Glomerular endothelial cell (primary cell): ENCODE measurements around the gene S100A10. TPM values are rescaled to one million over a fixed set of nuclear protein-coding genes. Genes with fewer than 3 reads are reported as not detected.

ENCODE experiments used
- DNase-seq: peaks from one replicate; pipeline ENCODE4 v3.0.0-alpha.2; 2011; ENCODE audit warnings: low read depth, low spot score; ENCODE audit errors: extremely low read depth
- total RNA-seq: library from RNA; depleted of rRNA; stranded (reverse); fragments of >200 nt; gene quantifications from 2 replicates; pipeline ENCODE4 v1.2.3, GENCODE V29; 2015

The S100A10 gene
- total RNA-seq, 1 donor from 2014 or later, result 376 TPM

- DNase-seq, result no peak
Observed at GRCh38 chr1:151939779-151940178, 53.9 kb downstream of the S100A10 start.

GRCh38 chr1:151939141-151939540 is 54.5 kb downstream of the S100A10 start:
- DNase-seq, result no peak

- no peak for DNase-seq
Observed at GRCh38 chr1:151936653-151937052, 57.0 kb downstream of the S100A10 start.

GRCh38 chr1:151935894-151936602 is 57.6 kb downstream of the S100A10 start:
- DNase-seq, result no peak

GRCh38 chr1:151935154-151935553 is 58.5 kb downstream of the S100A10 start:
- DNase-seq, result no peak

- no peak for DNase-seq
Observed at GRCh38 chr1:151934048-151934493, 59.6 kb downstream of the S100A10 start.

Other genes starting within 250 kb of the S100A10 start
- 53.4 and 66.0 TPM in 2 replicates for gene MRPL9, start 230.4 kb downstream of the S100A10 start, total RNA-seq
- 6.0 and 7.0 TPM in 2 replicates for gene TDRKH, start 203.4 kb downstream of the S100A10 start, total RNA-seq
- gene LINGO4, start 188.4 kb downstream of the S100A10 start, total RNA-seq, result not detected in 2 replicates
- not detected in 2 replicates for gene RORC, start 162.1 kb downstream of the S100A10 start, total RNA-seq
- not detected in 2 replicates for gene C2CD4D, start 154.0 kb downstream of the S100A10 start, total RNA-seq
- not detected in 2 replicates for gene THEM5, start 140.1 kb downstream of the S100A10 start, total RNA-seq
- gene THEM4, start 84.3 kb downstream of the S100A10 start, total RNA-seq, result 12.0 and 13.8 TPM in 2 replicates
- 668 and 686 TPM in 2 replicates for gene S100A11, start 43.1 kb upstream of the S100A10 start, total RNA-seq
- gene TCHHL1, start 95.2 kb upstream of the S100A10 start, total RNA-seq, result not detected in 2 replicates
- under 0.01 and 0.12 TPM in 2 replicates for gene TCHH, start 121.6 kb upstream of the S100A10 start, total RNA-seq
- gene RPTN, start 165.4 kb upstream of the S100A10 start, total RNA-seq, result not detected in 2 replicates
- gene HRNR, start 230.3 kb upstream of the S100A10 start, total RNA-seq, result not detected in 2 replicates